ENCODE data around the gene ADGRG6. TPM values are rescaled to one million over a fixed set of nuclear protein-coding genes. Genes with fewer than 3 reads are reported as not detected.

ADGRG6 gene
- total and polyA plus RNA-seq, 3 donors from 2014 or later = 5.1 to 10.6 (median 7.2) TPM

GRCh38 chr6:142433419-142433818, 131.6 kb downstream of the ADGRG6 start:
- no peak overlapping the region for H3K27ac ChIP-seq
- TF ChIP-seq POLR2A (IDR thresholded peaks at IDR 0.05) (no peak), CTCF (IDR thresholded peaks at IDR 0.05) (no peak)
- H3K4me1 ChIP-seq = no peaks in the 10 kb centered on the region
- no peak overlapping the region for H3K4me3 ChIP-seq
- no peaks in the 10 kb centered on the region for H3K9me3 ChIP-seq
- no peak for DNase-seq
- no peaks in the 10 kb centered on the region for H3K36me3 ChIP-seq (ENCODE audit: low read depth, missing control alignments)
- WGBS, 2 donors = 84 to 94% methylated on average over 4 of the region's 4 CpGs
- intact Hi-C loops (cut with DNase I; ENCODE audit: low total_unique reads) = no loop called here
- no peaks in the 10 kb centered on the region for H3K27me3 ChIP-seq

GRCh38 chr6:142438898-142439297, 137.1 kb downstream of the ADGRG6 start:
- H3K4me1 ChIP-seq = no peaks in the 10 kb centered on the region
- H3K9me3 ChIP-seq = no peaks in the 10 kb centered on the region
- no peak overlapping the region for H3K4me3 ChIP-seq
- no peaks in the 10 kb centered on the region for H3K27me3 ChIP-seq
- H3K27ac ChIP-seq = no peak overlapping the region
- DNase-seq = no peak
- intact Hi-C loops (cut with DNase I; ENCODE audit: low total_unique reads) = no loop called here
- no peaks in the 10 kb centered on the region for H3K36me3 ChIP-seq (ENCODE audit: low read depth, missing control alignments)
- no peak for TF ChIP-seq CTCF (IDR thresholded peaks at IDR 0.05)
- TF ChIP-seq POLR2A (IDR thresholded peaks at IDR 0.05) = no peak
- WGBS, 2 donors = 93 to 100% methylated on average over 1 of the region's 1 CpG

- Histone ChIP-seq H3K4me1 (no peaks in the 10 kb centered on the region), H3K9me3 (no peaks in the 10 kb centered on the region), H3K27me3 (no peaks in the 10 kb centered on the region), H3K4me3 (no peak overlapping the region), H3K27ac (no peak overlapping the region), H3K36me3 (ENCODE audit: low read depth, missing control alignments) (no peaks in the 10 kb centered on the region)
- no peak for DNase-seq
- intact Hi-C loops (cut with DNase I; ENCODE audit: low total_unique reads) = no loop called here
- 81 to 82% methylated on average over 4 of the region's 4 CpGs for WGBS, 2 donors
- TF ChIP-seq CTCF (IDR thresholded peaks at IDR 0.05) (no peak), POLR2A (IDR thresholded peaks at IDR 0.05) (no peak)
Measured at GRCh38 chr6:142440600-142441293, 138.9 kb downstream of the ADGRG6 start.

GRCh38 chr6:142441716-142442115, 139.9 kb downstream of the ADGRG6 start:
- WGBS, 2 donors = 84 to 93% methylated on average over 3 of the region's 3 CpGs
- no peak for TF ChIP-seq POLR2A (IDR thresholded peaks at IDR 0.05)
- TF ChIP-seq CTCF (IDR thresholded peaks at IDR 0.05) = no peak

GRCh38 chr6:142443102-142443501, 141.3 kb downstream of the ADGRG6 start:
- Histone ChIP-seq H3K4me3 (no peak overlapping the region), H3K4me1 (no peaks in the 10 kb centered on the region), H3K27ac (no peak overlapping the region), H3K36me3 (ENCODE audit: low read depth, missing control alignments) (no peaks in the 10 kb centered on the region), H3K9me3 (no peaks in the 10 kb centered on the region), H3K27me3 (no peaks in the 10 kb centered on the region)
- DNase-seq = no peak
- TF ChIP-seq POLR2A (IDR thresholded peaks at IDR 0.05) (no peak), CTCF (IDR thresholded peaks at IDR 0.05) (no peak)
- intact Hi-C loops (cut with DNase I; ENCODE audit: low total_unique reads) = no loop called here
- WGBS, 2 donors = 85 to 90% methylated on average over 2 of the region's 2 CpGs

More at GRCh38 chr6:142441716-142442115, 139.9 kb downstream of the ADGRG6 start:
- H3K9me3 ChIP-seq = no peaks in the 10 kb centered on the region
- H3K27ac ChIP-seq = no peak overlapping the region
- intact Hi-C loops (cut with DNase I; ENCODE audit: low total_unique reads) = no loop called here
- no peaks in the 10 kb centered on the region for H3K4me1 ChIP-seq
- no peaks in the 10 kb centered on the region for H3K27me3 ChIP-seq
- H3K36me3 ChIP-seq (ENCODE audit: low read depth, missing control alignments) = no peaks in the 10 kb centered on the region
- no peak overlapping the region for H3K4me3 ChIP-seq
- DNase-seq = no peak
